ENCODE data around the gene ARRDC3.
"Not testable (repeated sequence)": the region's sequence is repeated elsewhere in the genome, so short reads cannot be mapped to it uniquely, and the experiment has no call there.

Gene ARRDC3

DNA sequence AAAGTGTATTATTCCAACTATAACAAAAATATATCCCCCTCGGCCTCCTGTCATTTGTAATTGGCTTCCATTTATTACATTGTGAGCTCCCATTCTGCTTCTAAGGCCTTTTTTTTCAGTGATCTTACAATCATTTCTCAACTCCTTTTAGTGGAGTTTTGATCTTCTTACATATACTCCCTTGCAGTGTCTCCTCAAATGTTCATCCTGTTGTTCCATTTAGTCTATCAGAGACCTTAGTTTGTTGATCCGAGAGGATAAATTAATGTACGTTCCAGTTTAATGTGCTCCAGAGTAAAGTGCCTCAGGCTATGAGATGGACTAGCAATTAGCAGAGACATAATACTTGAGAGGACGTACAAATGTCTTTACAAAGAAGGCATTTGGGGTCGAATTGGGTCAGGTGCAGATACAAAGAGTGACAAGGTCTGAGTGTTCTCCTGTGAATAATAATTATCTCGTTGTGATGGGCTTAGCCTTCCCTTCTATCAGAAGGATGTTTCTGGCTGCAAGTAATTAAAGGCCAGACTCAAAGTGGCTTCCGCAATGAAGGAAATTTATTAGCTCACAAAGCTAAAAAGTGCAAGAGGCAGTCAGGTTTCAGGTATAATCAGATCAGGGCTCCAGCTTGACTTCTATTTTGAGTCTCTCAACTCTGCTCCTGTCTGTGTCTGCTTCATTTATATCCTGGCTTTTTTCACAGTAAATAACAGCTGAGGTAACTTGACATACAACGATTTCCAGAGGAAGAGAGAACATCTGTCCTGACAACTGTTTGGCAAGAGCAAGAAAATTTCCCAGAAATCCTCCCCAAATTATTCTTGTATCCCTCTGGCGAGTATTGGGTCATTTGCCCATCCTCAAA is 30.1 kb downstream of the ARRDC3 start:
- no peaks in the 10 kb centered on the region for H3K27me3 ChIP-seq (ENCODE audit: low read depth, low read length)
- TF ChIP-seq, protein P1, sequence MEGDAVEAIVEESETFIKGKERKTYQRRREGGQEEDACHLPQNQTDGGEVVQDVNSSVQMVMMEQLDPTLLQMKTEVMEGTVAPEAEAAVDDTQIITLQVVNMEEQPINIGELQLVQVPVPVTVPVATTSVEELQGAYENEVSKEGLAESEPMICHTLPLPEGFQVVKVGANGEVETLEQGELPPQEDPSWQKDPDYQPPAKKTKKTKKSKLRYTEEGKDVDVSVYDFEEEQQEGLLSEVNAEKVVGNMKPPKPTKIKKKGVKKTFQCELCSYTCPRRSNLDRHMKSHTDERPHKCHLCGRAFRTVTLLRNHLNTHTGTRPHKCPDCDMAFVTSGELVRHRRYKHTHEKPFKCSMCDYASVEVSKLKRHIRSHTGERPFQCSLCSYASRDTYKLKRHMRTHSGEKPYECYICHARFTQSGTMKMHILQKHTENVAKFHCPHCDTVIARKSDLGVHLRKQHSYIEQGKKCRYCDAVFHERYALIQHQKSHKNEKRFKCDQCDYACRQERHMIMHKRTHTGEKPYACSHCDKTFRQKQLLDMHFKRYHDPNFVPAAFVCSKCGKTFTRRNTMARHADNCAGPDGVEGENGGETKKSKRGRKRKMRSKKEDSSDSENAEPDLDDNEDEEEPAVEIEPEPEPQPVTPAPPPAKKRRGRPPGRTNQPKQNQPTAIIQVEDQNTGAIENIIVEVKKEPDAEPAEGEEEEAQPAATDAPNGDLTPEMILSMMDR (IDR thresholded peaks at IDR 0.05; ENCODE audit: low read depth, low read length), result no peak
- TF ChIP-seq EZH2phosphoT487 (IDR thresholded peaks at IDR 0.05; ENCODE audit: low read depth), result no peak
- H3K4me3 ChIP-seq (ENCODE audit: low read length), result no peak overlapping the region
- no peak overlapping the region for H3K27ac ChIP-seq (ENCODE audit: low read length)
- H3K9me3 ChIP-seq (ENCODE audit: insufficient read depth, low read length), result no peaks in the 10 kb centered on the region
- no peak overlapping the region for H2AFZ ChIP-seq (ENCODE audit: low read depth, low read length)
- H3K4me2 ChIP-seq (ENCODE audit: low read length), result no peak overlapping the region
- no peaks in the 10 kb centered on the region for H4K20me1 ChIP-seq (ENCODE audit: insufficient read depth, low read length)
- no peaks in the 10 kb centered on the region for H3K36me3 ChIP-seq (replicated peaks; ENCODE audit: low read depth, low read length)
- peaks cover 18% of the 10 kb centered on the region for H3K4me1 ChIP-seq (ENCODE audit: low read length)
- H3K79me2 ChIP-seq (ENCODE audit: low read length), result no peaks in the 10 kb centered on the region
- no peak overlapping the region for H3K9ac ChIP-seq (ENCODE audit: low read length)

DNA sequence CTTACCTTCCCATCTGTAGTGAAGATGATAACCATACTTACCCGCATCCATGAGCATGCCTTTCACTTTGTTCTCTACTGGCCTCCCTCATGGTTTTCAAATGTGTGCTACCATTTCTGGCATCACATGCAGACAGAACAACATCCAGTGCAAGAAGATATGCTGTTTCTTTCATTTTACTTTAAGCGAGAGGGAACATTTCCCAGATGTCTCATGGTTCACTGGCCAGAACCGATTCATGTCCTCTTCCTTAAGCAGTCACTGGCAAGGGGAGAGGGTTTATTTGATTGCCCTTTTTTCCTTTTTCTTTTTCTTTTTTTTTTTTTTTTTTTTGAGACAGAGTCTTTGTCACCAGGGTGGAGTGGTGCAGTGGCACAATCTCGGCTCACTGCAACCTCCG is 37.7 kb downstream of the ARRDC3 start:
- Histone ChIP-seq H3K79me2 (ENCODE audit: low read length) (no peaks in the 10 kb centered on the region), H3K4me1 (ENCODE audit: low read length) (no peaks in the 10 kb centered on the region), H3K36me3 (replicated peaks; ENCODE audit: low read depth, low read length) (no peaks in the 10 kb centered on the region), H4K20me1 (ENCODE audit: insufficient read depth, low read length) (no peaks in the 10 kb centered on the region), H3K4me2 (ENCODE audit: low read length) (no peak overlapping the region), H3K27me3 (ENCODE audit: low read depth, low read length) (no peaks in the 10 kb centered on the region), H2AFZ (ENCODE audit: low read depth, low read length) (no peak overlapping the region), H3K9me3 (ENCODE audit: insufficient read depth, low read length) (no peaks in the 10 kb centered on the region), H3K27ac (ENCODE audit: low read length) (no peak overlapping the region), H3K9ac (ENCODE audit: low read length) (no peak overlapping the region), H3K4me3 (ENCODE audit: low read length) (no peak overlapping the region)
- TF ChIP-seq EZH2phosphoT487 (IDR thresholded peaks at IDR 0.05; ENCODE audit: low read depth), result no peak
- TF ChIP-seq, protein P1 (IDR thresholded peaks at IDR 0.05; ENCODE audit: low read depth, low read length), result no peak

DNA sequence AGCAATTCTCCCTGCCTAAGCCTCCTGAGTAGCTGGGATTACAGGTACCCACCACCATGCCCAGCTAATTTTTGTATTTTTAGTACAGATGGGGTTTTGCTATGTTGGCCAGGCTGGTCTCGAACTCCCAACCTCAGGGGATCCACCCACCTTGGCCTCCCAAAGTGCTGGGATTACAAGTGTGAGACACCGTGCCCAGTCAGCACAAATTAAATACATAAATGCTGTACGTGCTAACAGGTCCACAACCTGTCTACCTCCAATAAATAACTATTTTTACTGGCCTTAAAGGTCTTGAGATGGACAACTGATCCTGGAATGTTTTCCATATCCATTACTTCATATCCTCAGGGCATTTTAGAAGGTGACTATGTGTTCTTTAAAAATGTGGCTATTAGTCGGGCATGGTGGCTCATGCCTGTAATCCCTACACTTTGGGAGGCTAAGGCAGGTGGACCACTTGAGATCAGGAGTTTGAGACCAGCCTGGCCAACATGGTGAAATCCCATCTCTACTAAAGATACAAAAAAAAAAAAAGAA is 38.4 kb downstream of the ARRDC3 start:
- H3K27ac ChIP-seq (ENCODE audit: low read length); H3K36me3 ChIP-seq (replicated peaks; ENCODE audit: low read depth, low read length); H3K4me1 ChIP-seq (ENCODE audit: low read length); H3K27me3 ChIP-seq (ENCODE audit: low read depth, low read length); H3K9me3 ChIP-seq (ENCODE audit: insufficient read depth, low read length); H3K4me2 ChIP-seq (ENCODE audit: low read length); H3K9ac ChIP-seq (ENCODE audit: low read length); H2AFZ ChIP-seq (ENCODE audit: low read depth, low read length); H3K4me3 ChIP-seq (ENCODE audit: low read length); H3K79me2 ChIP-seq (ENCODE audit: low read length); H4K20me1 ChIP-seq (ENCODE audit: insufficient read depth, low read length): not testable (repeated sequence)

DNA sequence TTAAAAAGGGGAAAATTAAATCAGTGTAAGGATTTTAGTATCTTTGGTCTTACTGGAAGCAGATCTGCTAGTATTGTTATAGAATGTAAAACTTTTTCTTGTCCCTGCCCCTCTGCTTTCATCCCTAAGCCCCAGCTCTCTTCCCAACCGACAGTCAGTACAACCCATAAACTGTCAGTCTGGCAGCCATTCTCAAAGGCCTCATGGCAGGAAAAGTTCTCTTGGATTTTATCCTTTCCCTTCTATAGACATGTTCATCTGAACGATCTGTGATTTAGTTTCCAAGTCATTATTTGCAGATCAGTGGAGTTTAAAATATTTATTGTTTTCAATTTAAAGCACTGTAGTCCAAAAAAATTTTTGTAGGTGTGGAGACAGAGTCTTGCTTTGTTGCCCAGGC is 39.2 kb downstream of the ARRDC3 start:
- H3K27ac ChIP-seq (ENCODE audit: low read length), result no peak overlapping the region
- no peaks in the 10 kb centered on the region for H3K36me3 ChIP-seq (replicated peaks; ENCODE audit: low read depth, low read length)
- H3K27me3 ChIP-seq (ENCODE audit: low read depth, low read length), result no peaks in the 10 kb centered on the region
- no peak for TF ChIP-seq EZH2phosphoT487 (IDR thresholded peaks at IDR 0.05; ENCODE audit: low read depth)
- TF ChIP-seq, protein P1 (IDR thresholded peaks at IDR 0.05; ENCODE audit: low read depth, low read length), result no peak
- no peak overlapping the region for H3K4me3 ChIP-seq (ENCODE audit: low read length)
- no peak overlapping the region for H3K9ac ChIP-seq (ENCODE audit: low read length)
- no peak overlapping the region for H3K4me2 ChIP-seq (ENCODE audit: low read length)
- no peaks in the 10 kb centered on the region for H4K20me1 ChIP-seq (ENCODE audit: insufficient read depth, low read length)
- H3K4me1 ChIP-seq (ENCODE audit: low read length), result no peaks in the 10 kb centered on the region
- no peaks in the 10 kb centered on the region for H3K79me2 ChIP-seq (ENCODE audit: low read length)
- H2AFZ ChIP-seq (ENCODE audit: low read depth, low read length), result no peak overlapping the region
- no peaks in the 10 kb centered on the region for H3K9me3 ChIP-seq (ENCODE audit: insufficient read depth, low read length)

DNA sequence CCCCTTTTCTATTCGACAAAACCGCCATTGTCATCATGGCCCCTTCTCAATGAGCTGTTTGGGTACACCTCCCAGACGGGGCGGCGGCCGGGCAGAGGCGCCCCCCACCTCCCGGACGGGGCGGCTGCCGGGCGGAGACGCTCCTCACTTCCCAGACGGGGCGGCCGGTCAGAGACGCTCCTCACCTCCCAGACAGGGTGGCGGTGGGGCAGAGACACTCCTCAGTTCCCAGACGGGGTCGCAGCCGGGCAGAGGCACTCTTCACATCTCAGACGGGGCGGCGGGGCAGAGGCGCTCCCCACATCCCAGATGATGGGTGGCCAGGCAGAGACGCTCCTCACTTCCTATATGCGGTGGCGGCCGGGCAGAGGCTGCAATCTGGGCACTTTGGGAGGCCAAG is 40.2 kb downstream of the ARRDC3 start:
- H3K4me2 ChIP-seq (ENCODE audit: low read length); H3K9ac ChIP-seq (ENCODE audit: low read length); H3K36me3 ChIP-seq (replicated peaks; ENCODE audit: low read depth, low read length); H3K27me3 ChIP-seq (ENCODE audit: low read depth, low read length); H2AFZ ChIP-seq (ENCODE audit: low read depth, low read length); H3K4me1 ChIP-seq (ENCODE audit: low read length); H3K4me3 ChIP-seq (ENCODE audit: low read length); H3K9me3 ChIP-seq (ENCODE audit: insufficient read depth, low read length); H3K79me2 ChIP-seq (ENCODE audit: low read length); H3K27ac ChIP-seq (ENCODE audit: low read length); H4K20me1 ChIP-seq (ENCODE audit: insufficient read depth, low read length): not testable (repeated sequence)

Data from OCI-LY3 (cell line).